Bone marrow (tissue), 2 donors: ENCODE measurements around the gene C6orf15.

ENCODE experiments used
- DNase-seq, 2 donors: peaks; one replicate each; lab custom pipeline; 2025; lab: John Stamatoyannopoulos, UW

C6orf15 gene

GRCh38 chr6:31107052-31107451 is 5.3 kb downstream of the C6orf15 start:
- DNase-seq: no peak

GRCh38 chr6:31103136-31103535 is 9.2 kb downstream of the C6orf15 start:
- no peak for DNase-seq

- DNase-seq: no peak
Measured at GRCh38 chr6:31098449-31098938, 13.9 kb downstream of the C6orf15 start.

- DNase-seq: no peak
Measured at GRCh38 chr6:31096656-31097055, 15.7 kb downstream of the C6orf15 start.

GRCh38 chr6:31096215-31096614 is 16.2 kb downstream of the C6orf15 start:
- no peak for DNase-seq

GRCh38 chr6:31094389-31094881 is 17.9 kb downstream of the C6orf15 start:
- peak in 1 of 2 donors; percentile 90 for DNase-seq

- no peak for DNase-seq
Measured at GRCh38 chr6:31092769-31093505, 19.4 kb downstream of the C6orf15 start.

GRCh38 chr6:31092238-31092637 is 20.1 kb downstream of the C6orf15 start:
- no peak for DNase-seq

GRCh38 chr6:31091680-31092079 is 20.7 kb downstream of the C6orf15 start:
- DNase-seq: no peak

GRCh38 chr6:31090973-31091364 is 21.4 kb downstream of the C6orf15 start:
- DNase-seq: no peak

GRCh38 chr6:31090275-31090972 is 22.0 kb downstream of the C6orf15 start:
- no peak for DNase-seq

- DNase-seq: peak; percentile 57 to 86
Measured at GRCh38 chr6:31087494-31088089, 24.8 kb downstream of the C6orf15 start.

GRCh38 chr6:31086788-31087440 is 25.5 kb downstream of the C6orf15 start:
- DNase-seq: peak in 1 of 2 donors; percentile 43

- no peak for DNase-seq
Measured at GRCh38 chr6:31083742-31084354, 28.5 kb downstream of the C6orf15 start.

GRCh38 chr6:31081872-31082271 is 30.5 kb downstream of the C6orf15 start:
- no peak for DNase-seq

- DNase-seq: peak in 1 of 2 donors; percentile 60
Measured at GRCh38 chr6:31079656-31080261, 32.6 kb downstream of the C6orf15 start.

GRCh38 chr6:31076611-31077010 is 35.8 kb downstream of the C6orf15 start:
- no peak for DNase-seq

GRCh38 chr6:31075528-31075927 is 36.8 kb downstream of the C6orf15 start:
- no peak for DNase-seq

- DNase-seq: no peak
Measured at GRCh38 chr6:31074401-31074800, 38.0 kb downstream of the C6orf15 start.

- DNase-seq: no peak
Measured at GRCh38 chr6:31070711-31071197, 41.6 kb downstream of the C6orf15 start.

- DNase-seq: peak; percentile 17 to 71
Measured at GRCh38 chr6:31068669-31069340, 43.6 kb downstream of the C6orf15 start.
